ENCODE measurements around the gene SYT11. TPM values are rescaled to one million over a fixed set of nuclear protein-coding genes. Genes with fewer than 3 reads are reported as not detected.
"Not testable (repeated sequence)": the region's sequence is repeated elsewhere in the genome, so short reads cannot be mapped to it uniquely, and the experiment has no call there.

SYT11 gene
- total RNA-seq, 1 donor from 2014 or later, result 419 TPM

DNA sequence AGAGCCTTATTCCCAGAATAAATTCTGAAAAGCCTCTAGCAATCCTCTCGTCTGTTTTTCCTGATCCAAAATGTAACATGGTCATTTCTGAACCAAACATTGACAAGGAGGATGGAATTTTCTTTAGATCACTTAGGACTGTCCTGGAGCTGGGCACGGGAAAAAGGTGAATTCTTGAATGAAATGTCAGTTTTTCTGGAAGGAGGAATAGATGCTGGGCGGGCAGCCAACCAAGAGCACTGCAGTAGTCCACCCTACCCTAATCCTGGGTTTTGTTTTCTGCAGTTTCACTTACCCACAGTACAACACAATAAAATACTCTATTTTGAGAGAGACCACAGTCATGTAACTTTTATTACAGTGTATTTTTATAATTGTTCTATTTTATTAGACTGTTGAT, 30.9 kb downstream of the SYT11 start:
- peaks cover 2% of the 10 kb centered on the region for H3K9me3 Mint-ChIP-seq (ENCODE audit: unreplicated experiment)

GRCh38 chr1:155892796-155893195, 33.4 kb downstream of the SYT11 start:
- Mint-ChIP-seq H3K27ac (ENCODE audit: unreplicated experiment) (peak overlapping the region; percentile 28), H3K4me1 (ENCODE audit: low read depth, unreplicated experiment) (no peaks in the 10 kb centered on the region)

More for the DNA sequence above, 30.9 kb downstream of the SYT11 start:
- DNase-seq, result no peak
- no peak for TF ChIP-seq CTCF (IDR thresholded peaks at IDR 0.05; ENCODE audit: partially characterized antibody, unreplicated experiment)
- H3K4me3 Mint-ChIP-seq (ENCODE audit: unreplicated experiment), result no peak overlapping the region
- no peaks in the 10 kb centered on the region for H3K36me3 Mint-ChIP-seq (ENCODE audit: unreplicated experiment)
- peaks cover 5% of the 10 kb centered on the region for H3K27me3 Mint-ChIP-seq (ENCODE audit: unreplicated experiment)
- H3K4me1 Mint-ChIP-seq (ENCODE audit: low read depth, unreplicated experiment), result no peaks in the 10 kb centered on the region
- H3K27ac Mint-ChIP-seq (ENCODE audit: unreplicated experiment), result no peak overlapping the region

GRCh38 chr1:155893389-155894142, 34.2 kb downstream of the SYT11 start:
- Mint-ChIP-seq H3K9me3 (ENCODE audit: unreplicated experiment) (no peaks in the 10 kb centered on the region), H3K4me3 (ENCODE audit: unreplicated experiment) (no peak overlapping the region), H3K36me3 (ENCODE audit: unreplicated experiment) (no peaks in the 10 kb centered on the region), H3K4me1 (ENCODE audit: low read depth, unreplicated experiment) (no peaks in the 10 kb centered on the region), H3K27ac (ENCODE audit: unreplicated experiment) (no peak overlapping the region), H3K27me3 (ENCODE audit: unreplicated experiment) (peaks cover 3% of the 10 kb centered on the region)
- no peak for DNase-seq
- no peak for TF ChIP-seq CTCF (IDR thresholded peaks at IDR 0.05; ENCODE audit: partially characterized antibody, unreplicated experiment)

More at GRCh38 chr1:155892796-155893195, 33.4 kb downstream of the SYT11 start:
- Mint-ChIP-seq H3K36me3 (ENCODE audit: unreplicated experiment) (no peaks in the 10 kb centered on the region), H3K9me3 (ENCODE audit: unreplicated experiment) (peaks cover 2% of the 10 kb centered on the region), H3K4me3 (ENCODE audit: unreplicated experiment) (no peak overlapping the region), H3K27me3 (ENCODE audit: unreplicated experiment) (peaks cover 5% of the 10 kb centered on the region)
- TF ChIP-seq CTCF (IDR thresholded peaks at IDR 0.05; ENCODE audit: partially characterized antibody, unreplicated experiment), result no peak
- DNase-seq, result no peak

DNA sequence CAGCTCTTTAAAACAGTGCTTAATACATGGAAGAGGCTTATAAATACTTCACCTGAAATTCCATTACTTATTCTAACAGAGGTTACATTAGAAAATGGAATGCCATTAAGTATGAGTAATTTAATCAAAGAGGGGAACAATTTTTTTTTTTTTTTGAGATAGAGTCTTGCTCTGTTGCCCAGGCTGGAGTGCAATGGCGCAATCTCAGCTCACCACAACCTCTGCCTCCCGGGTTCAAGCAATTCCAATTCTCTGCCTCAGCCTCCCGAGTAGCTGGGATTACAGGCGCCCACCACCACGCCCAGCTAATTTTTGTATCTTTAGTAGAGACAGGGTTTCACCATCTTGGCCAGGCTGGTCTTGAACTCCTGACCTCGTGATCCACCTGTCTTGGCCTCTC, 36.2 kb downstream of the SYT11 start:
- not testable (repeated sequence) for H3K4me1 Mint-ChIP-seq (ENCODE audit: low read depth, unreplicated experiment); H3K36me3 Mint-ChIP-seq (ENCODE audit: unreplicated experiment); H3K4me3 Mint-ChIP-seq (ENCODE audit: unreplicated experiment); H3K27me3 Mint-ChIP-seq (ENCODE audit: unreplicated experiment); H3K9me3 Mint-ChIP-seq (ENCODE audit: unreplicated experiment); DNase-seq; H3K27ac Mint-ChIP-seq (ENCODE audit: unreplicated experiment)

DNA sequence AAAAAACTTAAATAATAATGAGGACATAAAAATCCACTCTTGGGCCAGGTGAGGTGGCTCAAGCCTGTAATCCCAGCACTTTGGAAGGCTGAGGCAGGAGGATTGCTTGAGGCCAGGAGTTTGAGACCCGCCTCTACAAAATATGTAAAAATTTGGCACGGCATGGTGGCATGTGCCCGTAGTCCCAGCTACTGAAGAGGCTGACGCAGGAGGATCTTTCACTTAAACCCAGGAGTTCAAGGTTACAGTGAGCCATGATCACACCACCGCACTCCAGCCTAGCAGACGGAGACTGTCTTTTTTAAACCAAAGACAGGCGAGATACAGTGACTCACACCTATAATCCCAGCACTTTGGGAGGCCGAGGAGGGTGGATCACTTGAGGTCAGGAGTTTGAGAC, 37.1 kb downstream of the SYT11 start:
- DNase-seq; H3K27ac Mint-ChIP-seq (ENCODE audit: unreplicated experiment); H3K4me1 Mint-ChIP-seq (ENCODE audit: low read depth, unreplicated experiment): not testable (repeated sequence)

DNA sequence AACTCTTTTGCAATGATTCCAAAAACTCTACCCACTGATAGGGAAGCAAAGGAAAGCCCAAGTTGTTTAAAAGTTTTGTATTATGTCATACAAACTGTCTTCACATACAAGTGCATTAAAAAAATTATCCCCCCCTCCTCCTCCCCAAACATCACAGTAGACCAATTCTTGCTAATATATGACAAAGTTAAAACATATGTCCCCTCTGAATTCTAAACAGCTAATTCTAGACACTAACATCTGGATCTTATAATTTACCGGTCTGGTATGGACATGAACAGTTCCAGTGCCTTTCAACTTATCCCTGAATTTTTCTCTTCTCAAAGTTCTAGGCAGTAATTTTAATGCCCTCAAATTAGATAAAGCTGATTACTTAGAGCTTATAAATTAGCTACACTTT, 38.4 kb downstream of the SYT11 start:
- Mint-ChIP-seq H3K36me3 (ENCODE audit: unreplicated experiment) (no peaks in the 10 kb centered on the region), H3K27ac (ENCODE audit: unreplicated experiment) (no peak overlapping the region), H3K4me1 (ENCODE audit: low read depth, unreplicated experiment) (no peaks in the 10 kb centered on the region), H3K4me3 (ENCODE audit: unreplicated experiment) (no peak overlapping the region), H3K27me3 (ENCODE audit: unreplicated experiment) (peaks cover 3% of the 10 kb centered on the region), H3K9me3 (ENCODE audit: unreplicated experiment) (no peaks in the 10 kb centered on the region)
- no peak for DNase-seq
- TF ChIP-seq CTCF (IDR thresholded peaks at IDR 0.05; ENCODE audit: partially characterized antibody, unreplicated experiment), result no peak

More for the DNA sequence above, 37.1 kb downstream of the SYT11 start:
- not testable (repeated sequence) for H3K4me3 Mint-ChIP-seq (ENCODE audit: unreplicated experiment); H3K36me3 Mint-ChIP-seq (ENCODE audit: unreplicated experiment); H3K27me3 Mint-ChIP-seq (ENCODE audit: unreplicated experiment); H3K9me3 Mint-ChIP-seq (ENCODE audit: unreplicated experiment)

Measured in glutamatergic neuron (in vitro differentiated cells).